ENCODE measurements around the gene ST8SIA6. TPM values are rescaled to one million over a fixed set of nuclear protein-coding genes. Genes with fewer than 3 reads are reported as not detected.
A peak's percentile ranks its signal among the peaks of the same experiment; 100 is the strongest.

The ST8SIA6 gene
- total RNA-seq, 1 donor: 0.36 TPM

DNA sequence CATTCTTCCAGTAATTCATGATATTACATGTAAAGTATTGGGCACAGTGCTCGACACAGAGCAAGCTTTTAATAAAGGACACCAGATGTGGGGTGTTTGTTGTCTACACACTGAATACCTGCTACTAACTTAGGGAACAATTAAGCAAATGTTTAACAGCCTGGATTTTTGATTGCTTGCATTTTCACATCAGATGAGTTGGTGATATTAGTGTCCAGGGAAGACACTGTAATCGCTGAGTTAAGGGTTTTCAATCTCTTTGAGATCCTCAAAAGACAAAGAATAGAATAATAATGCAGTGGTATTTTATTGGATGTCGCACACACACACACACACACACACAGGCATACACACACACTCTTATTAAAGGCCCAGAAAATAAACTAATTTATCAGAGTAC lies 147.3 kb downstream of the ST8SIA6 start:
- Histone ChIP-seq H3K4me1 (ENCODE audit: insufficient read depth, low read length) (no peaks in the 10 kb centered on the region), H3K9me3 (ENCODE audit: low read depth, low read length) (no peaks in the 10 kb centered on the region), H3K4me3 (ENCODE audit: insufficient read depth, low read length) (no peak overlapping the region), H3K27ac (ENCODE audit: low read depth, low read length) (no peak overlapping the region), H2AFZ (ENCODE audit: low read length) (no peak overlapping the region), H3K79me2 (ENCODE audit: insufficient read depth, low read length) (no peaks in the 10 kb centered on the region), H4K20me1 (ENCODE audit: insufficient read depth, low read length) (no peaks in the 10 kb centered on the region), H3K4me2 (ENCODE audit: insufficient read depth, low read length) (no peak overlapping the region), H3K36me3 (ENCODE audit: insufficient read depth, low read length) (no peaks in the 10 kb centered on the region), H3K27me3 (ENCODE audit: insufficient read depth, low read length) (peaks cover 19% of the 10 kb centered on the region)
- no peak for DNase-seq (ENCODE audit: insufficient read length, low spot score, missing footprints)
- TF ChIP-seq, protein P1, sequence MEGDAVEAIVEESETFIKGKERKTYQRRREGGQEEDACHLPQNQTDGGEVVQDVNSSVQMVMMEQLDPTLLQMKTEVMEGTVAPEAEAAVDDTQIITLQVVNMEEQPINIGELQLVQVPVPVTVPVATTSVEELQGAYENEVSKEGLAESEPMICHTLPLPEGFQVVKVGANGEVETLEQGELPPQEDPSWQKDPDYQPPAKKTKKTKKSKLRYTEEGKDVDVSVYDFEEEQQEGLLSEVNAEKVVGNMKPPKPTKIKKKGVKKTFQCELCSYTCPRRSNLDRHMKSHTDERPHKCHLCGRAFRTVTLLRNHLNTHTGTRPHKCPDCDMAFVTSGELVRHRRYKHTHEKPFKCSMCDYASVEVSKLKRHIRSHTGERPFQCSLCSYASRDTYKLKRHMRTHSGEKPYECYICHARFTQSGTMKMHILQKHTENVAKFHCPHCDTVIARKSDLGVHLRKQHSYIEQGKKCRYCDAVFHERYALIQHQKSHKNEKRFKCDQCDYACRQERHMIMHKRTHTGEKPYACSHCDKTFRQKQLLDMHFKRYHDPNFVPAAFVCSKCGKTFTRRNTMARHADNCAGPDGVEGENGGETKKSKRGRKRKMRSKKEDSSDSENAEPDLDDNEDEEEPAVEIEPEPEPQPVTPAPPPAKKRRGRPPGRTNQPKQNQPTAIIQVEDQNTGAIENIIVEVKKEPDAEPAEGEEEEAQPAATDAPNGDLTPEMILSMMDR (IDR thresholded peaks at IDR 0.05; ENCODE audit: extremely low read depth, low read depth, low read length): no peak

DNA sequence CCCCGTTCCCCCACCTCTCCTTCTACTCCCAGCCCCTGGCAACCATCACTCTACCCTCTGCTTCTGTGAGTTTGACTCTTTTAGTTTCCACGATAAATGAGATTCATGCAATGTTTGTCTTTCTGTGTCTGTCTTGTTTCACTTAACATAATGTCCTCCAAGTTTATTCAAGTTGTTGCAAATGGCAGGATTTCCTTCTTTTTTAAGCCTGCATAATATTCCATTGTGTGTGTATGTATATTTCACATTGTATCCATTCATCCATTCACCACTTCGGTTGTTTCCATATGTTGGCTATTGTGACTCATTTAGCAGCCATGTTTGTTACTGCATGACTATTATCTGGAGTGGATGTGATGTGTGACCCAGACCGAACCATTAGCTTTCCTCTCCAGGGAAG lies 162.0 kb downstream of the ST8SIA6 start:
- H3K4me3 ChIP-seq (ENCODE audit: insufficient read depth, low read length): no peak overlapping the region
- peaks cover 37% of the 10 kb centered on the region for H3K27me3 ChIP-seq (ENCODE audit: insufficient read depth, low read length)
- H4K20me1 ChIP-seq (ENCODE audit: insufficient read depth, low read length): no peaks in the 10 kb centered on the region
- H3K4me2 ChIP-seq (ENCODE audit: insufficient read depth, low read length): no peak overlapping the region
- TF ChIP-seq, protein P1 (IDR thresholded peaks at IDR 0.05; ENCODE audit: extremely low read depth, low read depth, low read length): no peak
- H3K4me1 ChIP-seq (ENCODE audit: insufficient read depth, low read length): no peaks in the 10 kb centered on the region
- no peak overlapping the region for H3K27ac ChIP-seq (ENCODE audit: low read depth, low read length)
- H3K9me3 ChIP-seq (ENCODE audit: low read depth, low read length): no peaks in the 10 kb centered on the region
- no peaks in the 10 kb centered on the region for H3K36me3 ChIP-seq (ENCODE audit: insufficient read depth, low read length)
- H3K79me2 ChIP-seq (ENCODE audit: insufficient read depth, low read length): no peaks in the 10 kb centered on the region
- no peak for DNase-seq (ENCODE audit: insufficient read length, low spot score, missing footprints)
- no peak overlapping the region for H2AFZ ChIP-seq (ENCODE audit: low read length)

DNA sequence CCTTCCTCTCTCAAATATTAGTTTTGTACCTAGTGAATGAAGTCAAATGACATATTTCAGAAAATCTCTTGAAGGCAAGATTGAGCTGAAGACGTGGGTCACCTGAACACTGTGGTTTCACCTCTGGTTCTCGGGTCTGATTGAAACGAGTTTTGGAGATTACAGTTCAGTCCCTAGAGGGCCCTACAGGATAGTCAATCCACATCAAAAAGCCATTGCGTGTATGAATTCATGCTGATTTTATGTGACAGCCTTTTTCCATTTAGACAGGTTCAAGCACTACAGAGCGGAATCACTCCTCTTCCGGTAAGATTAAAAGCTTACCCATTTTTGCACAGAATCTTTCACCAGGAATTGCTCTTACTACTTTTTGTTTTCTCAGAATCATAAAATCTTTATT lies 164.2 kb downstream of the ST8SIA6 start:
- Histone ChIP-seq H3K36me3 (ENCODE audit: insufficient read depth, low read length) (no peaks in the 10 kb centered on the region), H3K4me2 (ENCODE audit: insufficient read depth, low read length) (no peak overlapping the region), H3K79me2 (ENCODE audit: insufficient read depth, low read length) (no peaks in the 10 kb centered on the region), H3K4me1 (ENCODE audit: insufficient read depth, low read length) (no peaks in the 10 kb centered on the region), H3K4me3 (ENCODE audit: insufficient read depth, low read length) (no peak overlapping the region), H3K27me3 (ENCODE audit: insufficient read depth, low read length) (peaks cover 48% of the 10 kb centered on the region), H4K20me1 (ENCODE audit: insufficient read depth, low read length) (no peaks in the 10 kb centered on the region), H3K9me3 (ENCODE audit: low read depth, low read length) (no peaks in the 10 kb centered on the region), H2AFZ (ENCODE audit: low read length) (no peak overlapping the region), H3K27ac (ENCODE audit: low read depth, low read length) (no peak overlapping the region)
- TF ChIP-seq, protein P1 (IDR thresholded peaks at IDR 0.05; ENCODE audit: extremely low read depth, low read depth, low read length): peak; percentile 18
- peak; percentile 48 for DNase-seq (ENCODE audit: insufficient read length, low spot score, missing footprints)

DNA sequence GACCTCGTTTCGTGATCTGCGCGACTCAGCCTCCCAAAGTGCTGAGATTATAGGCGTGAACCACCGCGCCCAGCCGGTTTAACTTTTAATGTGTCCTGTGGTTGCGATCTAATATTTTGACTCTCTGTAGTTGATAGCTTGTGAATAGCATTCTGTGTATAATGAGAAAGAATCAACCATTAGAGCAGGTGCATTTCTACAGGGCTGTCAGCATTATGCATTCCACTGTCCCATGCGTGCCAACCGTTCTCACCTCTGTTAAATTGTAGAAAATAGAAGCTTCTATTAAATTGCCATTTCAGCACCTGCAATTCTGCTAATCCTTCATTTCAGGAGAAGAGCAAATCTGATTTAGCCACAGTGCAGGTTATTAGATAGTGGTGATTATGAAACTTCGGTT lies 164.6 kb downstream of the ST8SIA6 start:
- H3K4me1 ChIP-seq (ENCODE audit: insufficient read depth, low read length): no peaks in the 10 kb centered on the region
- no peak overlapping the region for H3K4me3 ChIP-seq (ENCODE audit: insufficient read depth, low read length)
- H2AFZ ChIP-seq (ENCODE audit: low read length): no peak overlapping the region
- no peaks in the 10 kb centered on the region for H4K20me1 ChIP-seq (ENCODE audit: insufficient read depth, low read length)
- TF ChIP-seq, protein P1 (IDR thresholded peaks at IDR 0.05; ENCODE audit: extremely low read depth, low read depth, low read length): no peak
- no peaks in the 10 kb centered on the region for H3K9me3 ChIP-seq (ENCODE audit: low read depth, low read length)
- no peaks in the 10 kb centered on the region for H3K79me2 ChIP-seq (ENCODE audit: insufficient read depth, low read length)
- peak; percentile 13 for DNase-seq (ENCODE audit: insufficient read length, low spot score, missing footprints)
- no peak overlapping the region for H3K27ac ChIP-seq (ENCODE audit: low read depth, low read length)
- H3K27me3 ChIP-seq (ENCODE audit: insufficient read depth, low read length): peaks cover 48% of the 10 kb centered on the region
- H3K4me2 ChIP-seq (ENCODE audit: insufficient read depth, low read length): no peak overlapping the region
- no peaks in the 10 kb centered on the region for H3K36me3 ChIP-seq (ENCODE audit: insufficient read depth, low read length)
